COLO668 (cell line): ENCODE data around the gene DPP8.
A peak's percentile ranks its signal among the peaks of the same experiment; 100 is the strongest.
"Not testable (repeated sequence)": the region's sequence is repeated elsewhere in the genome, so short reads cannot be mapped to it uniquely, and the experiment has no call there.

Experiments used
- DNase-seq: peaks from one replicate; lab custom pipeline; 2025; ENCODE audit not compliant: unreplicated experiment; lab: John Stamatoyannopoulos, UW

DPP8 gene

GRCh38 chr15:65405791-65406423 is 111.6 kb downstream of the DPP8 start:
- no peak for DNase-seq

GRCh38 chr15:65404186-65404872 is 113.2 kb downstream of the DPP8 start:
- no peak for DNase-seq

GRCh38 chr15:65402961-65403360 is 114.5 kb downstream of the DPP8 start:
- no peak for DNase-seq

- DNase-seq: no peak
Observed at GRCh38 chr15:65401611-65402240, 115.8 kb downstream of the DPP8 start.

- DNase-seq: peak; percentile 55
Observed at GRCh38 chr15:65400760-65401610, 116.5 kb downstream of the DPP8 start.

- DNase-seq: no peak
Observed at GRCh38 chr15:65399997-65400396, 117.5 kb downstream of the DPP8 start.

GRCh38 chr15:65399001-65399706 is 118.3 kb downstream of the DPP8 start:
- DNase-seq: no peak

GRCh38 chr15:65398486-65398885 is 119.0 kb downstream of the DPP8 start:
- DNase-seq: not testable (repeated sequence)

- DNase-seq: no peak
Observed at GRCh38 chr15:65396965-65397317, 120.5 kb downstream of the DPP8 start.

- DNase-seq: no peak
Observed at GRCh38 chr15:65396283-65396964, 121.1 kb downstream of the DPP8 start.

GRCh38 chr15:65395567-65396202 is 121.8 kb downstream of the DPP8 start:
- DNase-seq: peak; percentile 12

GRCh38 chr15:65394936-65395335 is 122.6 kb downstream of the DPP8 start:
- DNase-seq: no peak

GRCh38 chr15:65394280-65394789 is 123.2 kb downstream of the DPP8 start:
- no peak for DNase-seq

GRCh38 chr15:65393557-65393956 is 123.9 kb downstream of the DPP8 start:
- DNase-seq: no peak

GRCh38 chr15:65393091-65393490 is 124.4 kb downstream of the DPP8 start:
- no peak for DNase-seq
